Aorta (tissue), 5 donors: ENCODE measurements around the gene CDK5RAP2. TPM values are rescaled to one million over a fixed set of nuclear protein-coding genes. Genes with fewer than 3 reads are reported as not detected.

Experiments used
- ATAC-seq: fragments of 200-7000 bp; cut with Tn5 transposase; one replicate; pipeline ENCODE4 v1.9.1; 2022; ENCODE audit warnings: moderate library complexity; ENCODE audit not compliant: low FRiP score
- DNase-seq, 2 donors: peaks; one replicate each; pipeline ENCODE4 v3.0.0-alpha.2; 2020
- H3K27ac ChIP-seq, 2 donors: one replicate each; pipeline ENCODE4 v1.5.1; 2013; ENCODE audit warnings: low read length in 2 of 2, mild to moderate bottlenecking in 2 of 2, moderate library complexity in 2 of 2, control low read depth in 1 of 2, inconsistent platforms in 1 of 2, low read depth in 1 of 2
- H3K27me3 ChIP-seq, 2 donors: one replicate each; pipeline ENCODE4 v1.6.1; 2013; ENCODE audit warnings: control low read depth in 1 of 2, low read length in 1 of 2, mild to moderate bottlenecking in 1 of 2, moderate library complexity in 1 of 2; ENCODE audit not compliant: insufficient read depth in 2 of 2, control insufficient read depth in 1 of 2
- H3K36me3 ChIP-seq, 2 donors: one replicate each; pipeline ENCODE4 v1.6.1; 2013; ENCODE audit warnings: control low read depth in 1 of 2, low read length in 1 of 2, mild to moderate bottlenecking in 1 of 2; ENCODE audit not compliant: insufficient read depth in 2 of 2, control insufficient read depth in 1 of 2
- H3K4me1 ChIP-seq, 2 donors: one replicate each; pipeline ENCODE4 v1.6.1; 2013; ENCODE audit warnings: low read length in 2 of 2, control low read depth in 1 of 2, mild to moderate bottlenecking in 1 of 2, moderate library complexity in 1 of 2; ENCODE audit not compliant: insufficient read depth in 2 of 2, control insufficient read depth in 1 of 2
- H3K4me3 ChIP-seq, 2 donors: one replicate each; pipeline ENCODE4 v1.5.1; 2013; ENCODE audit warnings: low read length in 2 of 2, control low read depth in 1 of 2, mild to moderate bottlenecking in 1 of 2
- H3K9me3 ChIP-seq: one replicate; pipeline ENCODE4 v1.6.1; 2013; ENCODE audit warnings: mild to moderate bottlenecking, low read length; ENCODE audit not compliant: control insufficient read depth
- WGBS, 2 donors: extraction: QIAGEN DNeasy Blood & Tissue Kit; methylation state at CpG; one replicate each; pipeline ENCODE4 v1.1.7; 2013; 5-methylcytosine and 5-hydroxymethylcytosine counted together
- intact Hi-C, 2 donors: fragments of 100-400 bp; cut with DNase I; formaldehyde crosslinking; loops; one replicate each; pipeline versions ENCODE4 v1.14.2 to v1.15.0; 2022
- polyA plus RNA-seq, 2 donors: library from polyadenylated mRNA; stranded (reverse); fragments of 200-250 nt; gene quantifications; one replicate each; pipeline ENCODE4 v1.2.3, GENCODE V29; 2013
- total RNA-seq, 2 donors: library from RNA; stranded (reverse); fragmentation: NEBNext Ultra II Directional; extraction: Animal tissue kit (Norgen Biotek cat#: 25700); gene quantifications; one replicate each; pipeline ENCODE4 v1.2.1, GENCODE V29; 2021
- donor health status: healthy with polysubstance abuse.
- donor health status: Bipolar disorder and iron deficiency.
- donor health status: DM: no; HTN: no; CAD: no.
- donor health status: DM: no; HTN: no; CAD: no.
- donor health status: DM: yes; HTN: yes; CAD: no.

CDK5RAP2 gene
- total and polyA plus RNA-seq, 4 donors = 37.1 to 106 (median 66.3) TPM

- intact Hi-C loops = loop anchor here in 1 of 2 donors (10.0 kb wide), 1 partner anchor 95 kb away; the partner anchor contains the start of gene MEGF9
- ATAC-seq (peak; percentile 70), DNase-seq (no peak)
- Histone ChIP-seq H3K4me1 (no peaks in the 10 kb centered on the region), H3K9me3 (no peaks in the 10 kb centered on the region), H3K27me3 (no peaks in the 10 kb centered on the region), H3K27ac (no peak overlapping the region), H3K36me3 (peaks cover 0 to 4% of the 10 kb centered on the region in 2 donors), H3K4me3 (no peak overlapping the region)
- WGBS, 2 donors = 53 to 55% methylated on average over 8 of the region's 8 CpGs
Observed at GRCh38 chr9:120619751-120620655, 40.0 kb upstream of the CDK5RAP2 start.

- no peak overlapping the region for H3K27ac ChIP-seq
Observed at GRCh38 chr9:120616966-120617935, 37.3 kb upstream of the CDK5RAP2 start.

DNA sequence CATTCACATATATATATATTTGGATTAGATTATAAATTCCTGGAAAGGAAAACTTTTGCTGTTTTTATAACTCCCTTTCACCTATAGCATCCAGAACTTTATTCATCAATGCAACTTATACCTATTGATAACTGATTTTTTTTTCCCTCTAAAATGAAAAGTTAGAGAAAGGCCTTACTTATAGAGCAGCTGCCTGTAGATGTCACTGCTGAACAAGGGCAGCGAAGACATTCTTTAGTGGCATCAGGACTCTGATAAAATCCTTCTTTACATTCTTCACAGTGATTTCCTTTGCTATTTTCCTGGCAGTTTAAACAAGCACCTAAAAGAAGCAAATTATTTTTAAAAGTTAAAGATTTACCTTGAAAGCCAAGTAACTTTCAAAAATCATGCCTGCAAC is 32.3 kb upstream of the CDK5RAP2 start:
- 95 to 99% methylated on average over 1 of the region's 1 CpG for WGBS, 2 donors
- H3K4me1 ChIP-seq = no peaks in the 10 kb centered on the region
- H3K36me3 ChIP-seq = peaks cover 0 to 3% of the 10 kb centered on the region in 2 donors
- no peaks in the 10 kb centered on the region for H3K27me3 ChIP-seq
- H3K9me3 ChIP-seq = no peaks in the 10 kb centered on the region
- intact Hi-C loops = no loop called here
- DNase-seq (no peak), ATAC-seq (no peak)
- no peak overlapping the region for H3K4me3 ChIP-seq
- H3K27ac ChIP-seq = no peak overlapping the region

More at GRCh38 chr9:120616966-120617935, 37.3 kb upstream of the CDK5RAP2 start:
- Histone ChIP-seq H3K27me3 (no peaks in the 10 kb centered on the region), H3K4me3 (no peak overlapping the region), H3K9me3 (no peaks in the 10 kb centered on the region), H3K4me1 (no peaks in the 10 kb centered on the region), H3K36me3 (peaks cover 0 to 4% of the 10 kb centered on the region in 2 donors)
- ATAC-seq (no peak), DNase-seq (no peak)
- intact Hi-C loops = no loop called here

- ATAC-seq (no peak), DNase-seq (no peak)
- peaks cover 0 to 3% of the 10 kb centered on the region in 2 donors for H3K36me3 ChIP-seq
- intact Hi-C loops = no loop called here
- no peak overlapping the region for H3K27ac ChIP-seq
- no peaks in the 10 kb centered on the region for H3K9me3 ChIP-seq
- 94 to 98% methylated on average over 1 of the region's 1 CpG for WGBS, 2 donors
- H3K4me3 ChIP-seq = no peak overlapping the region
- H3K4me1 ChIP-seq = no peaks in the 10 kb centered on the region
- no peaks in the 10 kb centered on the region for H3K27me3 ChIP-seq
Observed at GRCh38 chr9:120611690-120612068, 31.7 kb upstream of the CDK5RAP2 start.

GRCh38 chr9:120610975-120611689 is 31.2 kb upstream of the CDK5RAP2 start:
- no peak overlapping the region for H3K4me3 ChIP-seq
- peaks cover 0 to 3% of the 10 kb centered on the region in 2 donors for H3K36me3 ChIP-seq
- ATAC-seq = no peak

DNA sequence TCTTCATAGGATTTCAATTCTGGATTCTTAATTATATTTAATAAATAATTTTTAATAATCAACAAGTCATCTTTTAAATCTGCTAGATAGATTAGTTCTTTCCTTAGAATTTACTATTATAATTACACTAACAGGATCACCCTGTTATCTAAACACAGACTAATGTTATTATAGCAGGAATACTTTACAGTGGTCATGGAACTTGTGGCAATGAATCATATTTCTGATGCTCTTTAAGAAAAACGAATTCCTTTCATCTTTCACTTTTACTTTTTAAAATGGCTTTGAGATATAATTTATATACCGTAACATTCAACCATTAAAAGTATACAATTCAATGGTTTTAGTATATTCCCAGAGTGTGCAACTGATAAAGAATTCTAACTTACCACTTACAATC is 29.7 kb upstream of the CDK5RAP2 start:
- Histone ChIP-seq H3K36me3 (peaks cover 3 to 6% of the 10 kb centered on the region in 2 donors), H3K9me3 (no peaks in the 10 kb centered on the region), H3K27me3 (no peaks in the 10 kb centered on the region), H3K4me3 (no peak overlapping the region), H3K27ac (no peak overlapping the region), H3K4me1 (no peaks in the 10 kb centered on the region)
- 88 to 91% methylated on average over 2 of the region's 2 CpGs for WGBS, 2 donors
- DNase-seq (no peak), ATAC-seq (no peak)
- intact Hi-C loops = no loop called here

More at GRCh38 chr9:120610975-120611689, 31.2 kb upstream of the CDK5RAP2 start:
- H3K4me1 ChIP-seq = no peaks in the 10 kb centered on the region
- H3K9me3 ChIP-seq = no peaks in the 10 kb centered on the region
- H3K27me3 ChIP-seq = no peaks in the 10 kb centered on the region
- H3K27ac ChIP-seq = no peak overlapping the region
- intact Hi-C loops = no loop called here
- DNase-seq = no peak

- no peak for DNase-seq
- no peak for ATAC-seq
- Histone ChIP-seq H3K27ac (no peak overlapping the region), H3K36me3 (peaks cover 3 to 6% of the 10 kb centered on the region in 2 donors), H3K4me3 (no peak overlapping the region), H3K4me1 (no peaks in the 10 kb centered on the region), H3K27me3 (no peaks in the 10 kb centered on the region), H3K9me3 (no peaks in the 10 kb centered on the region)
- intact Hi-C loops = no loop called here
Observed at GRCh38 chr9:120608421-120608820, 28.5 kb upstream of the CDK5RAP2 start.

- Histone ChIP-seq H3K36me3 (peaks cover 3% of the 10 kb centered on the region in 2 donors), H3K9me3 (no peaks in the 10 kb centered on the region), H3K4me3 (no peak overlapping the region), H3K4me1 (no peaks in the 10 kb centered on the region), H3K27me3 (no peaks in the 10 kb centered on the region), H3K27ac (no peak overlapping the region)
- DNase-seq (no peak), ATAC-seq (no peak)
- WGBS, 2 donors = 87 to 92% methylated on average over 1 of the region's 1 CpG
- intact Hi-C loops = no loop called here
Observed at GRCh38 chr9:120603591-120603990, 23.6 kb upstream of the CDK5RAP2 start.
